Activated effector memory CD4-positive, alpha-beta T cell treated with Interleukin-2 at 50 U/mL for 16 hours (primary cell): ENCODE data around the gene SIGLEC11.
"Not testable (repeated sequence)": the region's sequence is repeated elsewhere in the genome, so short reads cannot be mapped to it uniquely, and the experiment has no call there.

Source experiments
- DNase-seq: peaks from one replicate; pipeline ENCODE4 v3.0.0-alpha.2; 2020

SIGLEC11 gene

GRCh38 chr19:49960980-49961379 is at the start of gene SIGLEC11:
TSS of gene SIGLEC11 (minus strand) at chr19:49961172. CDS start at chr19:49961081, 91 bp downstream.
- not testable (repeated sequence) for DNase-seq

DNA sequence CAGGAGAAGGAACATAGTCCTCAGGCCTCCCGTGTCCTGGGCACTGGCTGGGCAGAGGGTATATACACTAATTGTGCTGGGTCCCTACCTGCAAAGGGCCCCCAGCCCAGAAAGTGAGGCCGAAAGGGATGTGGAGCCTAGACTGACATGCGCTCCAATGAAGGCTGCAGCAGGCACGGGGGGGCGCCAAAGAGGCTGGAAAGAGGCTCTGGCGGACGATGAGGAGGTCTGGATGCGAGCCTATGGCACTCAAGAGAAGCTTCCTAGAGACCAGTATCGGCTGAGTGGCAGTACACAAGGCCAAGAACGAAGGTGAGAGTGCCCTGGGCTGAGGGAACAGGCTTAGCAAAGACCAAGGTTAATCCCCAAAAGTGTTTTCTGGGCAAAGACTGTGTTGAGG is 47.6 kb upstream of the SIGLEC11 start:
- DNase-seq, result no peak

- DNase-seq, result no peak
Measured at GRCh38 chr19:50007947-50008346, 47.0 kb upstream of the SIGLEC11 start.

DNA sequence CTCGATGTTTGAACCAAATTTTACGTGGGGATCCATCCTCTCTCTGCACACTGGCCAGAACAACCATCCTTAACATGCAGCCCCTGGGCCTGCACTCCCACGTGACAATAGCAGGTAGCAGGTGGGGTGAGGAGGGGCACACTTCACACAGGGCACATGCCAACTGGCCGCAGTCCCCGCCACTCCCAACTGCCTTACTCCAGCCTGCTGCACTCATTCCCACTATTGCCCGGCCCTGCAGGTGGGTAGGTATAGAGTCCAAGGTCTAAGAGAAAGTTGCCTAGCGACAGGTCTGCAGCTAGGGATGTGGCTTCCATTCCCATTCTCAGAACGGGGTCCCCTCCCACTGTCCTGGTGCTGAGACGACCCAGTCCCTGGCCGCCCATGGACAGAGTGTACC is 46.2 kb upstream of the SIGLEC11 start:
- no peak for DNase-seq

DNA sequence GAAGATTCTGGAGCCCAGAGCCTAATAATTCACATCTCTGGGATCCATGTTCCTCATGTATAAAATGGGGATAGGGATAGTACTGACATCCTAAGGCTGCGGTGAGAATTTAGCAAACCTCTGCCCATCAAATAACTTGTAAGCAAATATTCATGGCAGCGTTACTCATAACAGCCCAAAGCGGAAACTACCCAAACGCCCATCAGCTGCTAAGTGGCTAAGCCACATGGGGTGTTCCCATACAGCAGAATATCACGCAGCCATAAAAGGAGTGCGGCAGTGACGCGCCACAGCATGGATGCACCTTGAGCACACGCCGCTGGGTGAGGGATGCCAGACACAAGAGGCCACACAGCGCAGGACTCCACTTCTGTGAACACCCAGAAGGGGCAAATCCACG is 44.5 kb upstream of the SIGLEC11 start:
- DNase-seq, result no peak

DNA sequence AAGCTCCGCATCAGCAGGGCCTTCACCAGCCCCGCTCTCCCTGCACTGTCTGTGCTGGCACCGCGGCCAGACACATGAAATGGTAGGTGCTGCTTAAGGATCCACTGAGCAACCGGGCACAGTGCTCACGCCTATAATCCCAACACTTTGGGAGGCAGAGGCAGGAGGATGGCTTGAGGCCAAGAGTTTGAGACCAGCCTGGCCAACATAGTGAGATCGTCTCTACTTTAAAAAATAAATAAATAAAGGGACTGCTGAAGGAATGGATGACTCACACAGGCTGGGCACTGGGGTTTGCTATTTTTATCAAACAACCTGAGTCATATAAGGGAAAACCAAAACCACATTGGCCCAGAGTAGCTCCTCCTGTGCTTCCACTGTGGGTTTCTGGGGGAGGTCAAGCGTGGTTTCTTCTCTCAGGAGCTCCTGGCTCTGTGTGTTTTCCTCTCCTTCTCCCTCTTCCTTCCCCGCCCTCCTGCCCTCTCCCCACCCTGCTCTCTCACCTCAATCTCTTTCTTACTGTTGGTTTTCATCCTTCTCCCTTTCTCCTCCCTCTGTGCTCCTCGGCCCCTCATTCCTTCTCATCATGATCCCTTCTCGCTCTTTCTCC is 42.9 kb upstream of the SIGLEC11 start:
- peak; percentile 9 for DNase-seq

DNA sequence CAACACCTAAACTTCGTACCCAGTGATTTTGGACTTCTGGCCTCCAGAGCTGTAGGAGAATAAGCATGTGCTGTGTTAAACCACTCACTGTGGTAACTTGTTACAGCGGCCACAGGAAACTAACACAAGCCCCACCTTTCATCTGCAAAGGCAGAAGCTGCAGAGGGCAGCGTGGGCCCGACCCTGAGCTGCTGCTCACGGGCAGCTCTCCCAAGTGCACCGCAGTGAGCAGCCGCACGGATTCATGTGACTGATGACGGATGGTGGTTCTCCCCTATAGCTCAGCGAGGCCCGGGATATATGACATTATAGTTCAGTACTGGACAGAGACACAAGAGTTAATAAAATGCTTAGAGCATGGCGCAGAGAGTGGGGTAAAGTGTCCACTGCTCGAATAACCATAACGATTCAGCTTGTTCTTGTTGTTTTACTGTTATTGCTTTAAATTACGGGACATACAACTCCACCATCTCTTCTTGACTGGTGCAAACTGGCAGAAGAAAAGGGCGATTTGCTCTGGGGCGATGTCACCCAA is 42.3 kb upstream of the SIGLEC11 start:
- DNase-seq, result no peak

DNA sequence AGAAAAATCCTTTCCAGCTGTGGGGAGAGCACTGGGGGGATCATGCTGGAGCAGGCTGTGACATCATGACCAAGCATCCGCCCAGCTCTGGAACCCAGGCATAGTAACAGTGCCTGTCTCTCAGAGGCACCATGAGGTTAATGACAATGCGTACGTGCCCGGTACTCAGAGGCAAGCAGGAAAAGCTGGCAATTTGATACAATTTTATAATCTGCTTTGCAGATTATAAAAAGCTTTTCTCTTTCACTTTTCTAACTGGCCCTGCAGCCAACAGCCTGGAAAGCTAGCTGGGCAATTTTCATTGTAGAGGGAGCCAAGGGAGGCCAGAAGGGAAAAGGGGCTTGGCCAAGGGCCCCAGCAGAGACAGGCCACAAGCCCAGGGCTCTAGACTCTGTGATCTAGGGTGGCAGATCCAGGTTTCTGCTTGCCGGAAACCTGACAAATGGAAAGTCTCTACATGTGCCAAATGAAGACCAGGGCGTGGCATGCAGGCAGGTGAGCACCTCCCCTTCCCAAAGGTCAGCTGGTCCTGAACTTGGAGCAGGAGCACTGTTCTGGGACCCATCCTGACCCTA is 41.5 kb upstream of the SIGLEC11 start:
- DNase-seq, result no peak

DNA sequence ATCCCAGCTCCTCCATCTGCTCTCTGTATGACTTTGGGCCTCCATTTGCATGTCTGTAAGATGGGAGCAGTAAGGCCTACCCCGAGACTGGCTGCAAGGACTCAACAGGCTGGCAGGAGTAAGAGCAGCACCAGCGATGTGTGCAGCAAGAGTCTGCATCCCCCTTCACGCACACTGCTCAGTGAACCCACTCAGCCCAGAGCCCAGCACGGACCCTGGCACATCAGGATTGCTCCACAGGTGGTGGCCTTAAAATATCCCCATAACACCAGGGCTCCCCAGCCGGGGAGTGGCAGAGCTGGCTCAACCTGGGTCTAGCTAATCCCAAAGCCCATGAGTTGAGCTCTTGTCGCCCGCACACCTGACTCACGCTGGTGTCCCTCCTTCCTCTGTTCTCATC is 40.8 kb upstream of the SIGLEC11 start:
- DNase-seq, result no peak

- no peak for DNase-seq
Measured at GRCh38 chr19:50000841-50001557, 40.0 kb upstream of the SIGLEC11 start.

- DNase-seq, result no peak
Measured at GRCh38 chr19:50000038-50000840, 39.3 kb upstream of the SIGLEC11 start.

DNA sequence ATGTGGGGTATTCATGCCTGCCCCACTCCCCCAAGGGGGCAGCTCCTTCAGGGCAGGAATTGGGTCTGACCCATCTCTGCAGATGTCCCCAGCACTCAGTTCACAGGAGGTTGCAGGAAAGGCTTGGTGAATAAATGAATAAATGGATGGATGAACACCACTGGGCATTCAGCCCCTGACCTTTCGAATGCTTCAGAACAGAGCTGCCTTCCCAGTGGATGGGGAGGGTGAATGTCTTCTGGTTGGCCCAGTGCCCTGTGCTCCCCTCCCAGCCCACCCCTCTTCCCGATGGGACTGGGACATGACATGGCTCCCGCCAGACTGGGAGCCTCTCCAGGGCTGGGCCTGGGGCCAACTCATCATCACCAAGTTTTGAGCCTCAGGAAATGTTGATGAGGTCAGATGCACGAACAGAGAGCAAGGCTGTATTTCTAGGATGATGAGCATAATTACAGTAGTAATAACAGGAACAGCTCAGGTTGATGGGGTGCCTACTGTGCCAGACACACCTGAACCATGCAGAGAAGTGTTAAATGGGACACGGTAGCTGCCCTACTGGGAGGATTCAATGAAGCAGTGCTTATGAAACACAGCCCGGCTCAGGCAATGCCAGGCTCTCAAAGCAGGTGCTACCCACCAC is 38.5 kb upstream of the SIGLEC11 start:
- no peak for DNase-seq

DNA sequence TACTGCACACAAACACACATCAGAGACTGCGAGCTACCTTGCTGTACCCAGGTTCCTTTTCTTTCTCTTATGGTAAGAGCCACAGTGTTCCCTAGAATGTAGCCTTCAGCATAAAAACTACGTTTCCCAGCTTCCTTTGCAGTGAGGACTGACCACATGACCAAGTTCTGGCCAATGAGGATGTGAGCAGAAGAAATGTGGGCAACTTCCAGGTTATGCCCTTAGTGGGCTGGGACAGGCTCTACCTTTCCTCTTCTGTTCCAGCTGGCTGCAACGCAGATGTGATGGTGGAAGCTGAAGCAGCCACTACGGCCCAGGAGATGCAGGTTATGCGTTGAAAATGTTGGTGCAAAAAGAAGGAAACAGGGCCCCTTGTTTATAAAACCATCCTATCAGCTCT is 36.7 kb upstream of the SIGLEC11 start:
- DNase-seq, result no peak

- no peak for DNase-seq
Measured at GRCh38 chr19:49988433-49988832, 27.5 kb upstream of the SIGLEC11 start.

- no peak for DNase-seq
Measured at GRCh38 chr19:49988007-49988406, 27.0 kb upstream of the SIGLEC11 start.

GRCh38 chr19:49987159-49987698 is 26.3 kb upstream of the SIGLEC11 start:
- peak; percentile 56 for DNase-seq

- no peak for DNase-seq
Measured at GRCh38 chr19:49986354-49986753, 25.4 kb upstream of the SIGLEC11 start.

- DNase-seq, result no peak
Measured at GRCh38 chr19:49985871-49986270, 24.9 kb upstream of the SIGLEC11 start.

DNA sequence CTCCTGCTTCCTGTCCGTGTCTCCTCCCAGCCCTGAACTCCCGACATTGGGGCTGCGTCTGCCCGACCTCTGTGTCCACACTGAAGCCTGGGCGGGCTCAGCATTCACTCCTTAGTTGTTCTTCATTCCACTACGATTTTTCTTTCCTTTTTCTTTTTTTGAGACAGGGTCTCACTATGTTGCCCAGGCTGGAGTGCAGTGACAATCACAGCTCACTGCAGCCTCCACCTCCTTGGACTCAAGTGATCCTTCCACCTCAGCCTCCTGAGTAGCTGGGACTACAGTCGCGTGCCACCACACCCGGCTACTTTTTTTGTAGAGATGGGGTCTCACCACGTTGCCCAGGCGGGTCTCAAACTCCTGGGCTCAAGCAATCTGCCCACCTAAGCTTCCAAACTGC is 23.5 kb upstream of the SIGLEC11 start:
- DNase-seq, result no peak

GRCh38 chr19:49983645-49984229 is 22.8 kb upstream of the SIGLEC11 start:
- DNase-seq, result peak; percentile 59

- no peak for DNase-seq
Measured at GRCh38 chr19:49981603-49982593, 20.9 kb upstream of the SIGLEC11 start.
